IPS-11a (cell line): ENCODE results near the gene DLG4.

Experiments
- H3K4me3 ChIP-seq: one replicate; pipeline ENCODE4 v1.5.1; 2013; ENCODE audit warnings: low read depth, low read length, control low read depth

Gene DLG4

GRCh38 chr17:7233701-7234082, 14.1 kb upstream of the DLG4 start:
- H3K4me3 ChIP-seq = peak overlapping the region; percentile 96

DNA sequence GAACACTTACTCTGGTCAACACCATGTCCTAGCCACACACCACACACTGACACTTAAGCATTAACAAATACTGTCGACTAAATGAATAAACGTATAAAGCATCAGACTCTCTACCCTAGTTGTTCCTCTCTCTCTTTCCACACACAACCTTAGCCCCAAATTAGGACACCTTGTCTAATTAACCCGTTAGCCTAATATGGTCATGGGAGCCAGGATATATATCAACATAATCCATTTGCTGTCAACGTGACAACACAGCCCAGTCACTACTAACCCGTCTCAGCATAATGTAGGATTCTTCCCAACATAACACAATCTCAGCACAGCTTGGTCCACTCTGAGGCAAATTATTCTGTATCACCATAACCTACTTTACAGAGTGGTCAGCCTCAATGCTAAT, 12.5 kb upstream of the DLG4 start:
- no peak overlapping the region for H3K4me3 ChIP-seq

GRCh38 chr17:7229504-7229903, 9.9 kb upstream of the DLG4 start:
- H3K4me3 ChIP-seq = no peak overlapping the region

DNA sequence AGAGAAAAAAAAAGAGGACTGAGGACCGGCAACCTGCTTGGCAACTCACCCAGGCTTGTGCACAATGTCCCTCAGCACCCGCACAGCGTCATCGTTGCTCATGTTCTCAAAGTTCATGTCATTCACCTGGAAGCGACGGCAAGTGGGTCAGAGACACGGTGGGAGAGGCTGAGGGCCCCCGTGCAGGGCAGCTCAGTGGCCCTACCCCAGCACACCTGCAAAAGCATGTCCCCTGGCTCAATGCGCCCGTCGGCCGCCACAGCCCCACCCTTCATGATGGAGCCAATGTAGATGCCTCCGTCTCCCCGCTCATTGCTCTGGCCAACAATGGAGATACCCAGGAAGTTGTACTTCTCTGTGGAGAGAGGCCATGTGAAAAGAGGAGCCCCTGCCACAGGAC, 9.3 kb upstream of the DLG4 start:
- H3K4me3 ChIP-seq = no peak overlapping the region

DNA sequence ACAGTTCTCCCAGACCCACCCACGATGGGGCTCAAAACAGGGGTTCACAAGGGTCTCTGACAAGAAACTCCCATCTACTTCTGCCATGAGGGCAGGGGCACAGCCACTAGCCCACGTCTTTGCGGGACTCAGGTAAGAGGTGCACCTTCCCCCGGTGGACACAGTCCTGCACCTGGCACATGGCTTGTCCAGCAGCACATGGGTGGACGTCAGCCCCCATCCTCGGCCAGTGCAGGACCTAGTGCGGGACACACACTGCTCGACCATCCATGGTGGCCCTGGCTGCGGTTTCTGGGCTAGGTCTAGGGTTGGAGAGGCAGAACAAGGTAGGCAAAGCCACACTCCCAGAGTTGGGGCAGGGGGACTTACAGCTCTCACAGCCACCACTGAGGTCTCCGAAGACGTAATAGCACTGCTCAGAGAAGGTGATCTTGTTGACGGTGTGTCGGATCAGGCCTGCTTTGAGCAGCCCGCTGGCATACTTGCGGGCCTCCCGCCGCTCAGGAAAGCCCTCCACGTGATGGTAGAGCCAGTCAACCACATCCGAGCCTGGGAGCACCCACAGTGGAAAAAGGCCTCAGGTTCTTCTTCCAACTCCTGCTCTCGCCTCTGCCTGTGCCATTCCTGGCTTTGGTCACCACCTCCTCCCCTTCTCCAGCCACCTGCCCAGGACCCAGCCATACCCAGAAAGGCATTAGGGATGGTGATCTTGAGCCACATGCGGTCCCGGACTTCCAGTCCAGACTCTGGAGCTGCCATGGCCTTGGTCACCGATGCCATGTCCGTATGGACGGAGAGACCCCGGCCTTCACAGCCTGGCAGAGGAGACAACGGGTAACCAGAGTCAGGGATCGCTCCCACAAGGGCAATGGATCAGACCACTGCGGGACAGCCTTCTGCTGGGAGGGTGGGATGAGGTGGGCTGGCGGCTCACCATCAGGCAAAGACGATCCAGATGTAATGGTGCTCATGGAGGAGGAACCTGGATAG, 7.4 kb upstream of the DLG4 start:
- H3K4me3 ChIP-seq = no peak overlapping the region

DNA sequence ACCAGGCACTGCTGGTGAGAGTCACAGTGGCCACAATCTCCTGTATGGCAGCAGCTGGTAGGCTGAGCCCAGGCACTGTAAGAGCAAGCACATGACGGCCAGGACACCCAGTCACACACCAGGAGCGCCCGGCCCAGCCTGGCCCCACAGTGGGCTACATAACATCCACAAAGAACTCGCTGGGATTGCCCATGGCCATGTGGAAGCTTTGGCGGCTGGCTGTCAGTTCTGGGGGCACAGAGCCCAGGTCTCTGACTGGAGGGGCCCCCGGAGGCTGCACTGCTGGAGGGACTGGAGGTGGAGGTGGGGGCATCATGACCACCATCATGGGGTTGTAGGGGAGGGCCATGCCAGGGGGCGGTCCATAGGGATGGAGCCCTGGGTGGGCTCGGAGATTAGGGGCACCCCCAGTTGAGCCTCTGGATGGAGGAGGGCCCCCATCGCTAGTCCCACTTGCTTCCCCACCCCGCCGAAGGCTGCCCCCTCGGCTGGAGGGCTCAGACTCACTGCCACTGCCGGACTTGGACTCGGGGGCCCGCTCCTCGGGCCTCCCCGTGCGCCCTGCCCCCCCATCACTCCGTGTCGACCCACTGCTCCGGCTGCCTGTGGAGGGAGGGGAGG, 6.2 kb upstream of the DLG4 start:
- H3K4me3 ChIP-seq = no peak overlapping the region

DNA sequence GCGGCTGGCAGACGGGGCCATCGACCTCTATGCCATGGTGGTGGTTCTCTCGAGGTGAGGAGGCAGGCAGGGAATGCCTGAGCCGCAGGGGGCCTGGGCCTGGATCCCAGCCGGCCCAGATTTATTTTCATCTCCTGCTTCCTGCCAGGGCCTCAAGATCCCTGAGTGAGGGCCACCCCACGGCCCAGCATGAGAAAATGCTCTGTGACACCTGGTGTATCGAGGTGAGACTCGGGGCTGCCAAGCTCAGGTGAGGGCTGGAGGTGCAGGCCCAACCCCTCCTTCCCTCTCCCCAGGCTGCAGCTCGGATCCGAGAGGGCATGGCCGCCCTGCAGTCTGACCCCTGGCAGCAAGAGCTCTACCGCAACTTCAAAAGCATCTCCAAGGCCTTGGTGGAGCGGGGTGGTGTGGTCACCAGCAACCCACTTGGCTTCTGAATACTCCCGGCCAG, 5.0 kb upstream of the DLG4 start:
- H3K4me3 ChIP-seq = no peak overlapping the region

DNA sequence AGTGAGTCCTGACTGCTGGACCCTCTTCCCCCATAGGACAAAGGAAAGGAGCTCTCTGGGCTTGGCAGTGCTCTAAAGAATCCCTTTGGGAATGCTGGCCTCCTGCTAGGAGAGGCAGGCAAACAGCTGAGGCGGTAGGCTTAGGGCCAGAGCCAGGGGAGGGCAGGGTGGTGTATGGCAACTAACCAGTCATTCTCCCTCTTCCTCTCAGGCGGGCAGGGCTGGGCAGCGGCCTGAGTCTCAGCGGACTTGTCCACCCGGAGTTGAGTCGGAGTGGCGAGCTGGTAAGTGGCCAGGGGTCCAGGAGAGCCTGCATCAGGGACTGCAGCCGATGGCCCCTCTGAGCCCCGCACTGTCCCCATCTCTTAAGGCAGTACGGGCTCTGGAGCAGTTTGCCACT, 4.5 kb upstream of the DLG4 start:
- H3K4me3 ChIP-seq = no peak overlapping the region

DNA sequence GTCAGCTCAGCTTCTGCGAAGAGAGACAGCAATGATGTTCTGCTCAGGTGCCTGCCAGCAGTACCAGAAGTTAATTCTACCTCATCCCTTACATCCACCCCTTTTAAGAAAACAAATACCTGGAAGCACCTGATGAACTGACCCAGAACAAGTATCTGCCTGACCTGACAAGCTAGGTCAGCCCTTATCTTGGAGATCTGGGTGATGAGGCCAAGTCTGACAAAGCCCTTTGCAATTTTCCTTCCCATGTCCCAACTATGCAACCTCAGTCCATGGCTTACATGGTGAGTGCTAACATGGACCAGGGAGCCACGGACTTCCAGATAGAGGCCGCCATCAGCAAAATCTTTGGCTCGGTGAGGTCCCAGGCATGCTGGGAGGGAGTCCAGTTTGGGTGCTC, 3.7 kb upstream of the DLG4 start:
- H3K4me3 ChIP-seq = no peak overlapping the region

GRCh38 chr17:7222972-7223292, 3.3 kb upstream of the DLG4 start:
- H3K4me3 ChIP-seq = no peak overlapping the region

- no peak overlapping the region for H3K4me3 ChIP-seq
These were observed 2.7 kb upstream of the DLG4 start for GRCh38 chr17:7222093-7222971.

GRCh38 chr17:7221278-7222092, 1.8 kb upstream of the DLG4 start:
- no peak overlapping the region for H3K4me3 ChIP-seq

- peak overlapping the region; percentile 91 for H3K4me3 ChIP-seq
These were observed 1.1 kb upstream of the DLG4 start for GRCh38 chr17:7220593-7221277.

DNA sequence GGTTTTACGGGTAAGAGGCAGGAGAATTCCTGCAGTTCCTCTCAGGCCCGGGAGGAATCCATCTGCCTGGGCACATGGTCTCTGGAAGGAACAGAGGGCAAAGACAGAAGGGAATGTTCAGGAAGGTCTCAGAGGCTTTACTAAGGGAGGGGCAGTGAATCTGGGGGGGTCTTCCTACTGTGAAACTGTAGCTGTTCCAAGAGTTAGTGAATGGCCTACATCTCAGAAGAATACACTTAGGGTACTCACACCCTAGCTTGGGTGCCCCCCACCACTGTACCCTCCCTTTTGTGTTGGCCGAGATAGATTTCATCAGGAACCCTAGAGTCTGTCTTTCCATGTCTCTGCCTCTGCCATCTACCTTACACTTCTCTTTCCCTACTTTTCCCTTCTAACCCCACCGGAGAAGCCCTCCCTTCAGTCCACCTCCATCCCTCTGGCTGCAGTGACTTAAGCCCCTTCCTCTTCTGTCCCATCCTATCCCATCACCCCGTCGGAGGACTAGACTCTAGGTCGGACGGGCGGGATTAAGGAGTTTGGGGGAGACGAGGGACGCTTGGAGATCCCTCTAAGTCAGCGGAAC, 316 bp downstream of the DLG4 start:
- H3K4me3 ChIP-seq = peak overlapping the region; percentile 91

DNA sequence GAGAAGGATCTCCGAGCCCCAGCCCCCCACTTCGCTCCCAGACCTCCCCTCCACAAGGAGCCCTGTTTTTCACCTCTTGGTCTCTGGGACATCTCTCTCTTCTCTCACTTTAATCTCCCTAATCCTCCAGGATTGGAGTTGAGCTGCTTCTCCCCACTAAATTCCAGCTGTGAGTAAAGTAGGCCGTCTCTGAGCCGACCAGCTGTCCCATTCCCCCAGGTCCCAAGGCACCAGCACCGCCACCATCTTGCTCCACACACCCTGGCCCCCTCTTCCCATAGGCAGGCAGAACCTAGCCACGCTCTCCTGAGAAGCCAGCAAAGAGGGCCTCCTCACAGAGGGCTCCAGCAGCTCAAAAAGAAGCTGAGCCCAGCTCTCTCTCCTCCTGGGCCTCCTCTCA, 878 bp downstream of the DLG4 start:
- H3K4me3 ChIP-seq = no peak overlapping the region

GRCh38 chr17:7218166-7218565, 1.5 kb downstream of the DLG4 start:
- no peak overlapping the region for H3K4me3 ChIP-seq

GRCh38 chr17:7217113-7217987, 2.3 kb downstream of the DLG4 start:
- peak overlapping the region; percentile 37 for H3K4me3 ChIP-seq

- H3K4me3 ChIP-seq = peak overlapping the region; percentile 37
These were observed 3.2 kb downstream of the DLG4 start for GRCh38 chr17:7216242-7217112.
